ENCODE data around the gene COA1. TPM values are rescaled to one million over a fixed set of nuclear protein-coding genes. Genes with fewer than 3 reads are reported as not detected.
"Not testable (repeated sequence)": the region's sequence is repeated elsewhere in the genome, so short reads cannot be mapped to it uniquely, and the experiment has no call there.

The COA1 gene
- polyA plus RNA-seq, 3 donors from 2014 or later, result 48.2 to 99.7 (median 77.1) TPM

DNA sequence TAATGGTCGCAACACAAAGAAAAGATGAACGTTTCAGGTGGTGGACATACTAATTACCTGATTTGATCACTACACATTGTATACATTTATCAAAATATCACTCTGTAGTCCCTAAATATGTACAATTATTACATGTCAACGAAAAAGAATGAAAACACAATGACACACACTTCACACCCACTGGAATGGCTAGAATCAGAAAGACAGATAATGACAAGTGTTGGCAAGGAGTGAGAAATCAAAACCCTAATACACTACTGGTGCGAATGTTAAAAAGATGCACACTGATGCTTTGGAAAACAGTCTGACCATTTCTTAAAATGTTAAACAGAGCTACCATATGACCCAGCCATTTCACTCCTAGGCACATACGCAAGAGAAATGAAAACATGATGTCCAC, 2.3 kb downstream of the COA1 start:
- no peaks in the 10 kb centered on the region for H3K9me3 Mint-ChIP-seq
- H3K36me3 Mint-ChIP-seq, result no peaks in the 10 kb centered on the region
- DNase-seq, result no peak
- H3K27ac Mint-ChIP-seq, result peak overlapping the region in 1 of 6 donors; percentile 37
- H3K27me3 Mint-ChIP-seq (ENCODE audit: low read depth in 3 of 3), result peaks cover 0 to 1% (median 0%) of the 10 kb centered on the region in 3 donors
- H3K4me1 Mint-ChIP-seq, result peaks cover 25 to 57% of the 10 kb centered on the region in 2 donors
- peak overlapping the region in 4 of 5 donors; percentile 25 to 68 (median 64) for H3K4me3 Mint-ChIP-seq

DNA sequence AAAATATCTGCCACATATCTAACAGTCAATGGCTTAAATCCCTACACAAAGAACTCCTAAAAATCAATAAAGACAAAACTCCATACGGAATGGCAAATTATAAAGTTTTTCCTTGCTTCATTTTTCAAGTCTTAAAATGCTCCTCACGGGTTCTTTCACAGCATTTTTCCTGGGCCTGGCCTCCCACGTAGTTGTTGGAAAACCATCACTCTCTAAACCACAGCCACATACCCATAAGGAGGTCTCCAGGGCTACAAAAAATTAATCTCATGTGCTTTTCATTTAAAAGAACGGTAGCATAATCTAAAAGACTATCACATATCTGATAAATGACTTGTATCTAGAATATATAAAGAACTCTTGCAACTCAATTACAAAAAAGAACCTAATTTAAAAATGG, 2.9 kb downstream of the COA1 start:
- Mint-ChIP-seq H3K9me3 (no peaks in the 10 kb centered on the region), H3K27me3 (ENCODE audit: low read depth in 3 of 3) (peaks cover 0 to 1% (median 0%) of the 10 kb centered on the region in 3 donors), H3K4me3 (no peak overlapping the region), H3K4me1 (peaks cover 25 to 58% of the 10 kb centered on the region in 2 donors), H3K27ac (no peak overlapping the region), H3K36me3 (no peaks in the 10 kb centered on the region)
- DNase-seq, result no peak

DNA sequence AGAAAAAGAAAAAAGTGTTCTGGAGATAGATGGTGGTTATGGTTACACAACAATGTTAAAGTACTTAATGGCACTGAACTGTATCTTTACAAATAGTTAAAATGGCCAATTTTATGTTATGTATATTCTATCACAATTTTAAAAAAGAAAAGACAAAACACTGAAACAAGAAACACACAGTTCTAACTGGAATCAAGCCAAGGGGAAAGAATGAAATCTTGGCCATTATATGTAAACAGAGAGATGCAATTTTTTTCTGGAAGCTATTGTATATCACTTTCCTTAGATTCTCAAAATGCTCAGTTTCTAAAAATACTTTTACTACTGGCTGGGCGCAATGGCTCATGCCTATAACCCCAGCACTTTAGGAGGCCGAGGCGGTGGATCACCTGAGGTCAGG, 4.1 kb downstream of the COA1 start:
- H3K4me1 Mint-ChIP-seq, result peaks cover 29 to 61% of the 10 kb centered on the region in 2 donors

DNA sequence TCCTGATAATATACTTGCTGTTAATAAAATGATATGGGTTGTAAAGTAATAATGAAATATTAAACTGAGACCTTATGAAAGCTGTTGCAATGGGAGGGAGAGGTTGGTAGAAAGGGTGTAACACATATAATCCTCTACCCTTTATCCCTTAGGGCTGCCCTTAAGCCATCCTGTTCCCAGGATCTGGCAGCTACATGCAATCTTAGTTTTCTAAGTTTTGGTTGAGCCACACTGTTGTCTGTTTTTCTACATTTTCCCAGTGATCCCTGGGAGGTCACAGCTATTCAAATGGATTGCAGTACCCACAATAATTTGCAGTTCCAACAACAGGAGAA, 6.3 kb downstream of the COA1 start:
- H3K4me3 Mint-ChIP-seq, result no peak overlapping the region
- H3K36me3 Mint-ChIP-seq, result no peaks in the 10 kb centered on the region
- no peak overlapping the region for H3K27ac Mint-ChIP-seq
- peaks cover 0 to 1% (median 0%) of the 10 kb centered on the region in 3 donors for H3K27me3 Mint-ChIP-seq (ENCODE audit: low read depth in 3 of 3)
- H3K9me3 Mint-ChIP-seq, result no peaks in the 10 kb centered on the region
- no peak for DNase-seq
- H3K4me1 Mint-ChIP-seq, result peaks cover 21 to 40% of the 10 kb centered on the region in 2 donors

More for the DNA sequence above, 4.1 kb downstream of the COA1 start:
- no peaks in the 10 kb centered on the region for H3K36me3 Mint-ChIP-seq
- no peaks in the 10 kb centered on the region for H3K9me3 Mint-ChIP-seq
- no peak overlapping the region for H3K27ac Mint-ChIP-seq
- no peak for DNase-seq
- H3K27me3 Mint-ChIP-seq (ENCODE audit: low read depth in 3 of 3), result peaks cover 0 to 1% (median 0%) of the 10 kb centered on the region in 3 donors
- no peak overlapping the region for H3K4me3 Mint-ChIP-seq

DNA sequence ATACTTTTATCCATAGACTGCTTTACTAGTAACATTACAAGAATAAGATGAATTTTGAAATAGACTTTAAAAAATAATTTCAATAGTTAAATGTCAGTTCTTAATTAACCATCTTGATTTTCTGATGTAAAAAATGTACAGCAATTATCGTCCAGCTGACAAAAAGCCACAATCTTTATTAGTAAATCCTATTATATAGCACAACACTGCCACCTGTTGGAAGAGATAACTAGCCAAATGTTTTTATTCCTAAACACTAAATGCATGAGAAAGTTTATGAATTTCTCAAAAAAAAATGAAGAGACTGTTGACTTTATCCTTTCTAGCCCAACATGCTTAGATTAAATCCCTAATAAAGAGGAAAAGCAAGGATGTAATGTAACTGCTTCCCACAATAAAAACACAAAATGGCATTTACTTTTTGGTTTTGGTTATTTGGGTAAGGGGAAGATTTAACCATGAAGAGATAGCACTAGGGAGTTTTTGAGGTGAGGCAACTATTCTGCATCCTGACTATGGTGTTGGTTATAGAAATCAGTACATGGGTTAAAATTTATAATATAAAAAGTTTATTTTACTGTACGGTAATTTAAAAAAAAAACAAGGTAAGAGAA, 8.0 kb downstream of the COA1 start:
- Mint-ChIP-seq H3K27ac (peak overlapping the region in 1 of 6 donors; percentile 12), H3K27me3 (ENCODE audit: low read depth in 3 of 3) (peaks cover 0 to 2% (median 0%) of the 10 kb centered on the region in 3 donors), H3K36me3 (no peaks in the 10 kb centered on the region), H3K4me3 (no peak overlapping the region), H3K9me3 (no peaks in the 10 kb centered on the region), H3K4me1 (peaks cover 20 to 40% of the 10 kb centered on the region in 2 donors)
- peak; percentile 50 to 62 (median 57) for DNase-seq

DNA sequence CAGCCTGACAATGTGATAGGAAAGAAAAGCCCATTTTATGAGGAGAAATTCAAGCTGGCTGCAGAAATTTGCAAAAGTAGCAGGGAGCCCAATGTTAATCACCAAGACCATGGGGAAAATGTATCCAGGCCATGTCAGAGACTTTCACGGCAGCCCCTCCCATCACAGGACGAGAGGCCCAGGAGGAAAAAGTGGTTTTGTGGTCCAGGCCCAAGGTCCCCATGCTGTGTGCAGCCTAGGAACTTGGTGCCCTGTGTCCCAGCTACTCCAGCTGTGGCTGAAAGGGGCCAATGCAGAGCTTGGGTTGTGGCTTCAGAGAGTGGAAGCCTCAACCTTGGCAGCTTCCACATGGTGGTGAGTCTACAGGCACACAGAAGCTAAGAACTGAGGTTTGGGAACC, 12.7 kb downstream of the COA1 start:
- Mint-ChIP-seq H3K36me3 (peaks cover 0 to 5% (median 0%) of the 10 kb centered on the region in 3 donors), H3K27ac (peak overlapping the region in 2 of 6 donors; percentile 4 to 33), H3K9me3 (no peaks in the 10 kb centered on the region), H3K27me3 (ENCODE audit: low read depth in 3 of 3) (peaks cover 0 to 2% (median 0%) of the 10 kb centered on the region in 3 donors), H3K4me1 (peaks cover 23 to 38% of the 10 kb centered on the region in 2 donors), H3K4me3 (no peak overlapping the region)
- DNase-seq, result no peak

DNA sequence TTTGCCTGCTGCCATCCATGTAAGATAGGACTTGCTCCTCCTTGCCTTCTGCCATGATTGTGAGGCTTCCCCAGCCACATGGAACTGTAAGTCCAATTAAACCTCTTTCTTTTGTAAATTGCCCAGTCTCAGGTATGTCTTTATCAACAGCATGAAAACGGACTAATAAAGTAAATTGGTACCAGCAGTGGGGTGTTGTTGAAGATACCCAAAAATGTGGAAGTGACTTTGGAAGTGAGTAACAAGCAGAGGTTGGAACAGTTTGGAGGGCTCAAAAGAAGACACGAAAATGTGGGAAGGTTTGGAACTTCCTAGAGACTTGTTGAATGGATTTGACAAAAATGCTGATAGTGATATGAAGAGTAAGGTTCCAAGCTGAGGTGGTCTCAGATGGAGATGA, 13.4 kb downstream of the COA1 start:
- H3K4me3 Mint-ChIP-seq; H3K36me3 Mint-ChIP-seq; H3K27me3 Mint-ChIP-seq (ENCODE audit: low read depth in 3 of 3); DNase-seq; H3K9me3 Mint-ChIP-seq: not testable (repeated sequence)
- Mint-ChIP-seq H3K27ac (peak overlapping the region in 4 of 6 donors; percentile 0 to 65 (median 28)), H3K4me1 (peaks cover 21 to 31% of the 10 kb centered on the region in 2 donors)

DNA sequence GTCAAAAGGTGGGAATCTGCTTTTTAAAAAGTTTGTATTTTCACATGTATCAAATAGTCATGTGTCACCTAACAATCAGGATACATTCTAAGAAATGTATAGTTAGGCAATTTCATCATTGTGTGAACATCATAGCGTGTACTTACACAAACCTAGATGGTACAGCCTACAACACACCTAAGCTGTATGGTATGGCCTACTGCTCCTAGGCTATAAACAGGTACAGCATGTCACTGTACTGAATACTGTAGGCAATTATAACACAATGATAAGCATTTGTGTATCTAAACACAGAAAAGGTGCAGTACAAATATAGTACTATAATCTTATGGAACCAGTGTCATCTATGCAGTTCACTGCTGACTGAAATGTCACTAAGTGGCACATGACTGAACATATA, 17.8 kb downstream of the COA1 start:
- H3K27me3 Mint-ChIP-seq (ENCODE audit: low read depth in 3 of 3), result peaks cover 0 to 2% (median 0%) of the 10 kb centered on the region in 3 donors
- H3K36me3 Mint-ChIP-seq, result peaks cover 0 to 5% (median 0%) of the 10 kb centered on the region in 3 donors
- no peak overlapping the region for H3K27ac Mint-ChIP-seq
- DNase-seq, result no peak
- peaks cover 9 to 20% of the 10 kb centered on the region in 2 donors for H3K4me1 Mint-ChIP-seq
- no peaks in the 10 kb centered on the region for H3K9me3 Mint-ChIP-seq
- no peak overlapping the region for H3K4me3 Mint-ChIP-seq

DNA sequence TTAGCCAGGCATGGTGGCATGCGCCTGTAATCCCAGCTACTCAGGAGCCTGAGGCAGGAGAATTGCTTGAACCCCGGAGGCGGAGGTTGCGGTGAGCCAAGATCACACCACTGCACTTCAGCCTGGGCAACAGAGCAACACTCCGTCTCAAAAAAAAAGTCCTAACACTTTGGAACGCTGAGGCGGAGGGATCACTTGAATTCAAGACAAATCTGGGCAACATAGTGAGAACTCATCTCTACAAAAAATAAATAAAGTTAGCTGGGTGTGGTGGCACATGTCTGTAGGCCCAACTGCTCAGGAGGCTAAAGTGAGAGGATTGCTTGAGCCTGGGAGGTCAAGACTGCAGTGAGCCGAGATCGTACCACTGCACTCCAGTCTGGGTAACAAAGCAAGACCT, 21.3 kb downstream of the COA1 start:
- H3K9me3 Mint-ChIP-seq, result not testable (repeated sequence)
- peaks cover 9 to 12% (median 10%) of the 10 kb centered on the region in 3 donors for H3K36me3 Mint-ChIP-seq
- H3K4me1 Mint-ChIP-seq, result peaks cover 12 to 14% of the 10 kb centered on the region in 2 donors

DNA sequence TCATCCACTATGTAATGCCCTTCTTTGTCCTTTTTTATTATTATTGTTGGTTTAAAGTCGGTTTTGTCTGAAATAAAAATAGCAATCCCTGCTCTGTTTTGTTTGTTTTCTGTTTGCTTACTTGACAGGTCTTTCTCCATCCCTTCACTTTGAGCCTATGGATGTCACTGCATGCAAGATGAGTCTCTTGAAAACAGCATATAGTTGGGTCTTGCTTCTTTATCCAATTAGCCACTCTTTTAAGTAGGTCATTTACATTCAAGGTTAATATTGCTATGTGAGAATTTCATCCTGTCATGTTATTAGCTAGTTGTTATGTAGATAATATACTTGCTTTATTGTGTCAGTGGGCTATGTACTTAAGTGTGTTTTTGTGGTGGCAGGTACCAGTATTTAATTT, 25.8 kb downstream of the COA1 start:
- H3K27me3 Mint-ChIP-seq (ENCODE audit: low read depth in 3 of 3), result peaks cover 0 to 3% (median 1%) of the 10 kb centered on the region in 3 donors
- H3K36me3 Mint-ChIP-seq, result peaks cover 9 to 12% (median 10%) of the 10 kb centered on the region in 3 donors
- peaks cover 32 to 41% of the 10 kb centered on the region in 2 donors for H3K4me1 Mint-ChIP-seq
- no peak overlapping the region for H3K27ac Mint-ChIP-seq
- H3K4me3 Mint-ChIP-seq, result no peak overlapping the region
- H3K9me3 Mint-ChIP-seq, result peaks cover 0 to 1% (median 0%) of the 10 kb centered on the region in 6 donors
- no peak for DNase-seq

More for the DNA sequence above, 21.3 kb downstream of the COA1 start:
- not testable (repeated sequence) for DNase-seq; H3K4me3 Mint-ChIP-seq; H3K27me3 Mint-ChIP-seq (ENCODE audit: low read depth in 3 of 3); H3K27ac Mint-ChIP-seq

DNA sequence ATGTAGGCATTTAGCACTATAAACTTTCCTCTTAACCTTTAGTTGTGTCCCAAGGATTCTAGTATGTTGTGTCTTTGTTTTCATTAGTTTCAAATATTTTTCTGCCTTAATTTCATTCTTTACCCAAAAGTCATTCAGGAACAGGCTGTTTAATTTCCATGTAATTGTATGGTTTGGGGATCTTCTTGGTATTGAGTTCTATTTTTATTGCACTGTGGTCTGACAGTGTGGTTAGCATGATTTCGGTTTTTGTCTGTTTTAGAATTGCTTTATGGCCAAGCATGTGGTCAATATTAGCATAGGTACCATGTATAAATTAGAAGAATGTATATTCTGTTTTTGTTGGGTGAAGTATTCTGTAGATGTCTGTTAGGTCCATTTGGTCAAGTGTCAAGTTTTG, 26.3 kb downstream of the COA1 start:
- Mint-ChIP-seq H3K36me3 (peaks cover 9 to 12% (median 10%) of the 10 kb centered on the region in 3 donors), H3K4me3 (peak overlapping the region in 1 of 5 donors; percentile 40), H3K27me3 (ENCODE audit: low read depth in 3 of 3) (peaks cover 0 to 3% (median 1%) of the 10 kb centered on the region in 3 donors)

DNA sequence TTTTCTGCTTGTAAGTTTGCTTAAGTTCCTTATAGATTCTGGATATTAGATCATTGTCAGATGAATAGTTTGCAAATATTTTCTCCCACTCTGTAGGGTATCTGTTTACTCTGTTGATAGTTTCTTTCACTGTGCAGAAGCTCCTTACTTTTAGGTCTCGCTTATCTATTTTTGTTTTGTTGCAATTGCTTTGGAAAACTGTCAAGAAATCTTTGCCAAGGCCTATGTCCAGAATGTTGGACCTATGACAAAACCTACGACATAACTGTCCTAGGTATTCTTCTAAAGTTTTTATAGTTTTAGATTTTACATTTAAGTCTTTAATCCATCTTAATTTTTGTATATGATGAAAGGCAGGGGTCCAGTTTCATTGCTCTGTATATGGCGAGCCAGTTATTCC, 27.4 kb downstream of the COA1 start:
- no peak for DNase-seq
- H3K9me3 Mint-ChIP-seq, result peaks cover 0 to 1% (median 0%) of the 10 kb centered on the region in 6 donors
- H3K4me1 Mint-ChIP-seq, result peaks cover 34 to 37% of the 10 kb centered on the region in 2 donors
- peaks cover 9 to 12% (median 10%) of the 10 kb centered on the region in 3 donors for H3K36me3 Mint-ChIP-seq
- no peak overlapping the region for H3K27ac Mint-ChIP-seq
- no peak overlapping the region for H3K4me3 Mint-ChIP-seq
- peaks cover 0 to 3% (median 1%) of the 10 kb centered on the region in 3 donors for H3K27me3 Mint-ChIP-seq (ENCODE audit: low read depth in 3 of 3)

More for the DNA sequence above, 26.3 kb downstream of the COA1 start:
- H3K27ac Mint-ChIP-seq, result peak overlapping the region in 4 of 6 donors; percentile 7 to 40 (median 14)
- peaks cover 32 to 44% of the 10 kb centered on the region in 2 donors for H3K4me1 Mint-ChIP-seq
- DNase-seq, result no peak
- H3K9me3 Mint-ChIP-seq, result peaks cover 0 to 1% (median 0%) of the 10 kb centered on the region in 6 donors

DNA sequence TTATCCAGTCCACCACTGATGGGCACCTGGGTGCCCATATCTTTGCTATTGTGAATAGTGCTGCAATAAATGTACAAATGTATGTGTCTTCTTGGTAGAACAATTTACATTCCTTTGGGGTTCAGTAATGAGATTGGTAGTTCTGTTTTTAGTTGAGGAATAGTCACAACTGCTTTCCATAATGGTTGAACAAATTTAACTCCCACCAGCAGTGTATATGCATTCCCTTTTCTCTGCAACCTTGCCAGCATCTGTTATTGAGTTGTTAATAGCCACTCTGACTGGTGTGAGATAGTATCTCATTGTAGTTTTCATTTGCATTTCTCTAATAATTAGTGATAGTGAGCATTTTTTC, 27.8 kb downstream of the COA1 start:
- H3K9me3 Mint-ChIP-seq, result peaks cover 0 to 1% (median 0%) of the 10 kb centered on the region in 6 donors
- H3K27me3 Mint-ChIP-seq (ENCODE audit: low read depth in 3 of 3), result peaks cover 0 to 3% (median 1%) of the 10 kb centered on the region in 3 donors
- DNase-seq, result no peak
- H3K4me3 Mint-ChIP-seq, result no peak overlapping the region
- H3K4me1 Mint-ChIP-seq, result peaks cover 34 to 37% of the 10 kb centered on the region in 2 donors
- H3K36me3 Mint-ChIP-seq, result peaks cover 9 to 12% (median 10%) of the 10 kb centered on the region in 3 donors
- peak overlapping the region in 1 of 6 donors; percentile 61 for H3K27ac Mint-ChIP-seq

DNA sequence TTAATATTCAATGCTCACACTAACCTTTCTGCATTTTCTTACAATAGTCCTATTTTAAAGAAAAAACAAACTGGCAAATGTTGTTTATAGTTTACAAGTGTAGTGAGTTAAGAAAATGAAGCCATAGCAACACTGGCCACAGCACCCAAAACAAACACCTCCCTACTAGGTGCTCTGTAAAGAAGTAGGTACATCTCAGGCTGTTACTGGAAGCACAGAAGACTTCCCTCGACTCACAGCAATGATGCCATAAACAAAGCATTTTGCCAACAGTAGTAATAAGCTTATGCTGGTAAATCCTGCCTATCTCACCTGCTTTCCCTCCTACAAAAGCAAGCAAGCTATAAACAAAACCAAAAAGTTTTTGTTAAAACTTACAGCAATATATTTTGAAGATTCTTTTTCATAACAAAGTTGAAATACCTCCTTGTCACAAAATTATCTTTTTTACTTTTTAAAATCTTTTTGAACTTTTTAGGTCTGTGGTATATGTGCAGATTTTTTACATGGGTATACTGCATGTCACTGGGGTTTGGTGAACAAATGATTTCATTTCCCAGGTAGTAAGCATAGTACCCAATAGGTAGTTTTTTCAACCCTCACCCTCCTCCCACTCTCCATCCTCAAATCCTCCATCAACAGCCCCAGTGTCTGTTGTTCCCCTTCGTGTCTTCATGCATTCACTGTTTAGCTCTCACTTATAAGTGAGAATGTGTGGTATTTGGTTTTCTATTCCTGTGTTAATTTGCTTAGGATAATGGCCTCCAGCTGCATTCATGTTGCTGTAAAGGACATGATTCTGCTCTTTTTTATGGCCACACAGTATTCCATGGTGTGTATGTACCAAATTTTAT, 28.4 kb downstream of the COA1 start:
- H3K27me3 Mint-ChIP-seq (ENCODE audit: low read depth in 3 of 3), result peaks cover 0 to 3% (median 3%) of the 10 kb centered on the region in 3 donors
- no peak overlapping the region for H3K4me3 Mint-ChIP-seq
- peak overlapping the region in 1 of 6 donors; percentile 61 for H3K27ac Mint-ChIP-seq
- peaks cover 34 to 37% of the 10 kb centered on the region in 2 donors for H3K4me1 Mint-ChIP-seq
- H3K9me3 Mint-ChIP-seq, result peaks cover 0 to 1% (median 0%) of the 10 kb centered on the region in 6 donors
- DNase-seq, result no peak
- peaks cover 7 to 10% (median 10%) of the 10 kb centered on the region in 3 donors for H3K36me3 Mint-ChIP-seq

Measured in immature natural killer cell (primary cell).